Tibial nerve (tissue), 4 donors: ENCODE results near the gene ZSWIM9. TPM values are rescaled to one million over a fixed set of nuclear protein-coding genes. Genes with fewer than 3 reads are reported as not detected.

Experiments
- DNase-seq, 2 donors: peaks; one replicate each; pipeline ENCODE4 v3.0.0-alpha.2; 2019; ENCODE audit warnings: low spot score in 2 of 2
- H3K27ac ChIP-seq, 4 donors: fragments of 200-600 bp; sonication (generic) in 3 of 4; one replicate each; pipeline ENCODE4 v1.5.1; 2017 to 2019; ENCODE audit warnings: mild to moderate bottlenecking in 1 of 4
- H3K27me3 ChIP-seq, 2 donors: fragments of 200-600 bp; sonication (generic) in 1 of 2; one replicate each; pipeline versions ENCODE4 v1.5.1 to v1.6.0; 2017 to 2019
- H3K36me3 ChIP-seq, 3 donors: fragments of 200-600 bp; sonication (generic); one replicate each; pipeline ENCODE4 v1.5.1; 2018 to 2019
- H3K4me1 ChIP-seq, 4 donors: fragments of 200-600 bp; sonication (generic) in 3 of 4; one replicate each; pipeline ENCODE4 v1.5.1; 2017 to 2019
- H3K4me3 ChIP-seq, 4 donors: fragments of 200-600 bp; sonication (generic) in 3 of 4; one replicate each; pipeline ENCODE4 v1.5.1; 2017 to 2019; ENCODE audit warnings: mild to moderate bottlenecking in 1 of 4, moderate library complexity in 1 of 4
- H3K9me3 ChIP-seq, 4 donors: fragments of 200-600 bp; sonication (generic) in 3 of 4; one replicate each; pipeline ENCODE4 v1.5.1; 2017 to 2019
- CTCF ChIP-seq, 5 experiments: fragments of 200-600 bp in 3 of 5; fragments of 450-650 bp in 2 of 5; sonication (generic) in 3 of 5; IDR thresholded peaks; one replicate each; pipeline ENCODE4 v1.5.1; 2016 to 2019; ENCODE audit warnings: antibody characterized with exemption in 5 of 5, mild to moderate bottlenecking in 3 of 5, moderate library complexity in 2 of 5
- EP300 ChIP-seq, 2 donors: sonication (generic); formaldehyde crosslinking; IDR thresholded peaks; one replicate each; pipeline ENCODE4 v1.6.1; 2017; ENCODE audit warnings: antibody characterized with exemption in 2 of 2, mild to moderate bottlenecking in 1 of 2
- POLR2A ChIP-seq, 2 donors: fragments of 450-650 bp; IDR thresholded peaks; one replicate each; pipeline ENCODE4 v1.6.1; 2017; ENCODE audit warnings: antibody characterized with exemption in 2 of 2, mild to moderate bottlenecking in 2 of 2, moderate library complexity in 2 of 2
- WGBS, 2 donors: methylation state at CpG; one replicate each; pipeline ENCODE4 v1.1.5; 2018; 5-methylcytosine and 5-hydroxymethylcytosine counted together
- total RNA-seq, 4 donors: library from RNA; depleted of rRNA; stranded (reverse); fragments of >200 nt; gene quantifications; one replicate each; pipeline ENCODE4 v1.1.0, GENCODE V29; 2016

The ZSWIM9 gene
- total RNA-seq, 4 donors from 2014 or later, result 5.9 to 8.4 (median 6.8) TPM

GRCh38 chr19:48137411-48137810 lies 33.1 kb upstream of the ZSWIM9 start:
- no peaks in the 10 kb centered on the region for H3K4me1 ChIP-seq
- no peaks in the 10 kb centered on the region for H3K9me3 ChIP-seq
- DNase-seq, result no peak
- TF ChIP-seq CTCF (IDR thresholded peaks at IDR 0.05) (no peak), EP300 (IDR thresholded peaks at IDR 0.05) (no peak), POLR2A (IDR thresholded peaks at IDR 0.05) (no peak)
- H3K27me3 ChIP-seq, result no peaks in the 10 kb centered on the region
- no peak overlapping the region for H3K4me3 ChIP-seq
- peaks cover 0 to 71% (median 0%) of the 10 kb centered on the region in 3 donors for H3K36me3 ChIP-seq
- no peak overlapping the region for H3K27ac ChIP-seq
- WGBS, 2 donors, result 95% methylated on average over 24 to 26 of the region's 26 CpGs

DNA sequence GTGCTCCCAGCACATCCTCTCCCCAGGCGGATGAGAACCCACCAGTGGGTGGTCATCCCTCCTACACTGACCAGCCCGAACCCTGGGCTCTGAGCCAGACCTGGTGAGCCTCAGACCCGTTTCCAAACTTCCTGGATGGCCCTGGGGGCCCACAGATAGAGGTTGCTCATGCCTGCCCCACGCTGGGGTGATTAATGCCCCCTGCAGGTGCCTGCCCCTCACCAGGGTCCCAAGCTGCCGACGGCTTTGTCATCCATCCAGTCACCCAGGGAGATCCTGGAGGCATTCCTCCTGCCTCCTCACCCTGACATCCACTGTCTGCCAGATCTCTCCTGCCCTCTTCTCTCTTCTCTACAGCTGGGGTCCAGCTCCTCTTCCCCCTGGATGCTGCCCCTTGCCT lies 31.4 kb upstream of the ZSWIM9 start:
- TF ChIP-seq CTCF (IDR thresholded peaks at IDR 0.05), result no peak
- no peak for TF ChIP-seq EP300 (IDR thresholded peaks at IDR 0.05)
- no peak for TF ChIP-seq POLR2A (IDR thresholded peaks at IDR 0.05)
- 72 to 79% methylated on average over 5 to 6 of the region's 6 CpGs for WGBS, 2 donors

DNA sequence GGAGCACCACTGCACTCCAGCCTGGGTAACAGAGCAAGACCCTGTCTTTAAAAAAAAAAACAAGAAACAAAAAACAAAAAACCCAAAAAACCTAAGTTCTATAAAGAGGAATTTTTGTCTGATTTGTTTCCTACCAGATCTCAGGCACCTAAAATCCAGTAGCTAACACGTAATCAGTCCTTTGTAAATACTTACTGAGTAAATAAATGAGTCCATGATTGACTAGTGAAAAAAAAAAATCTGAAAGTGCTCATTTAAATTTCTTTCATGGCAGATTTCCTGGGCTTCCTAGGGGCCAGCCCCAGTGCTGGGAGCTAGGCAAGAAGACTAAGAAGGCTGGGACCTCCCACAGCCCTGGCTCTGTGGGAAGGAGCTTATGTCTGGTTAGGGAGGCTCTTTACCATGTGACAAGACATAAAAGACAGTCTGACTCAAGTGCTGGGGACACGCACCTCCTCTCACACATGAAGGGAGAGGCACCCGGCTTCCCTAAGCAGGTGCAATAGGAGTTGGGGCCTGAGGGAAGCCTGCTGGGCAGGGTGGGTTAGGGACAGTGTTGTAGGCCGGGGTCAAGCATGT lies 22.8 kb upstream of the ZSWIM9 start:
- Histone ChIP-seq H3K9me3 (no peaks in the 10 kb centered on the region), H3K36me3 (peaks cover 0 to 88% (median 5%) of the 10 kb centered on the region in 3 donors), H3K27ac (no peak overlapping the region), H3K4me1 (no peaks in the 10 kb centered on the region), H3K27me3 (no peaks in the 10 kb centered on the region), H3K4me3 (no peak overlapping the region)
- WGBS, 2 donors, result 79 to 93% methylated on average over 4 of the region's 4 CpGs
- no peak for TF ChIP-seq EP300 (IDR thresholded peaks at IDR 0.05)
- TF ChIP-seq CTCF (IDR thresholded peaks at IDR 0.05), result no peak
- TF ChIP-seq POLR2A (IDR thresholded peaks at IDR 0.05), result no peak
- no peak for DNase-seq

More for the DNA sequence above, 31.4 kb upstream of the ZSWIM9 start:
- no peak overlapping the region for H3K27ac ChIP-seq
- H3K4me1 ChIP-seq, result no peaks in the 10 kb centered on the region
- DNase-seq, result no peak
- H3K36me3 ChIP-seq, result peaks cover 0 to 68% (median 0%) of the 10 kb centered on the region in 3 donors
- no peaks in the 10 kb centered on the region for H3K27me3 ChIP-seq
- no peaks in the 10 kb centered on the region for H3K9me3 ChIP-seq
- H3K4me3 ChIP-seq, result no peak overlapping the region

DNA sequence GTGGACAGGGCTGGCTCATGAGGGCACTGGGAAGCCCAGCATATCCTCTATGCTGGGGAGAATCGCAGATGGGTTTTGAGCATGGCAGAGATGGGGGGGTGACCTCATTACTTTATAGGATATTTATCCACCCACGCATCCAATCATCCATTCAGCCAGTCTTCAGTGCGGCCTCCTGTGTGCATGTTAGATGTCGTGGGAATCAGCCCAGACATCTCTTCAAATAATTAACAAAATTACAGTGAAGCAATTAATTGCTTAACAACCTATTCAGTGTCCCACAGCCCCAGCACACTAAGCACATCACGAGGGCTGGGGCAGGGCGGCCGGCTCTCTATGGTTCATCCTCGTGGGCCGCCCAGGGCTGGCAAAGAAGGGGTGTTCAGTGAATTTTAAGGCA lies 21.9 kb upstream of the ZSWIM9 start:
- TF ChIP-seq CTCF (IDR thresholded peaks at IDR 0.05), result no peak
- no peak for TF ChIP-seq EP300 (IDR thresholded peaks at IDR 0.05)
- Histone ChIP-seq H3K27ac (no peak overlapping the region), H3K4me3 (no peak overlapping the region), H3K36me3 (peaks cover 0 to 80% (median 5%) of the 10 kb centered on the region in 3 donors), H3K9me3 (no peaks in the 10 kb centered on the region), H3K4me1 (no peaks in the 10 kb centered on the region), H3K27me3 (no peaks in the 10 kb centered on the region)
- no peak for DNase-seq
- WGBS, 2 donors, result 87 to 89% methylated on average over 9 of the region's 9 CpGs

- no peak overlapping the region for H3K4me3 ChIP-seq
- no peak overlapping the region for H3K27ac ChIP-seq
- no peaks in the 10 kb centered on the region for H3K9me3 ChIP-seq
- peaks cover 0 to 71% (median 5%) of the 10 kb centered on the region in 3 donors for H3K36me3 ChIP-seq
- H3K4me1 ChIP-seq, result no peaks in the 10 kb centered on the region
- no peaks in the 10 kb centered on the region for H3K27me3 ChIP-seq
- TF ChIP-seq CTCF (IDR thresholded peaks at IDR 0.05) (no peak), POLR2A (IDR thresholded peaks at IDR 0.05) (no peak), EP300 (IDR thresholded peaks at IDR 0.05) (no peak)
- 77 to 82% methylated on average over 6 of the region's 6 CpGs for WGBS, 2 donors
- DNase-seq, result no peak
These were observed 21.1 kb upstream of the ZSWIM9 start for GRCh38 chr19:48149430-48149829.
